Hepatocyte (in vitro differentiated cells): Measurements from ENCODE around the gene NUAK1.

Experiments
- CTCF ChIP-seq: fragments of 200-600 bp; sonication (generic); IDR thresholded peaks from 2 replicates; pipeline ENCODE4 v1.5.1; 2016; ENCODE audit warnings: antibody characterized with exemption, mild to moderate bottlenecking; ENCODE audit not compliant: poor library complexity
- EZH2phosphoT487 ChIP-seq: fragments of 200-600 bp; sonication (generic); IDR thresholded peaks from one replicate; pipeline ENCODE4 v1.6.1; 2018; ENCODE audit warnings: antibody characterized with exemption, mild to moderate bottlenecking, low read depth, moderate library complexity; ENCODE audit not compliant: unreplicated experiment, severe bottlenecking

DNA sequence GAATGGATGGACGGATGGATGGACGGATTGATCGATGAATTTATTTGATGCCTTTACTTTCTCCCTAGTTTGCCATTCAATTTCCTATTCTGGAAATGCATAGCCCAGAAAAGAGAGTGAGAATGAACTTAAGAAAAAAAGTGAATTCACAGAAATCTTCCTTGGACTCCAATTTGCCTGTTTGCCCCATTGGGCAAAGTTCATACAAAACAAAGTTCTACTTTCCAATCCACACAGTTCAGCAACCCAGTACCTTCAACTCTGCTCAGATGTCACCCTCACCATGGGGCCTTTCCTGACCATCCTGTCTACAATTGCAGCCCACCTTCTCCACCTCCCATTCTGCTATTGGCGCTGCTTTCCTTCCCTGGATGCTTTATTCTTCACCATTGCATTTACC is 8.2 kb upstream of the NUAK1 start:
- TF ChIP-seq CTCF (no peak), EZH2phosphoT487 (no peak)
